Hematopoietic multipotent progenitor cell (in vitro differentiated cells): ENCODE data around the gene DAZL. TPM values are rescaled to one million over a fixed set of nuclear protein-coding genes. Genes with fewer than 3 reads are reported as not detected.

Experiments
- DNase-seq, 3 donors: peaks; one replicate each; pipeline ENCODE4 v3.0.0-alpha.2; 2011 to 2015; ENCODE audit warnings: low read depth in 2 of 3, low spot score in 2 of 3
- total RNA-seq: library from RNA; depleted of rRNA; stranded (reverse); fragments of >200 nt; gene quantifications from one replicate; pipeline ENCODE4 v1.2.3, GENCODE V29; 2012

Gene DAZL
- total RNA-seq, 1 donor, result not detected

- DNase-seq, result peak in 2 of 3 donors; percentile 33 to 42
These were observed 58.8 kb downstream of the DAZL start for GRCh38 chr3:16546186-16547010.

GRCh38 chr3:16545413-16546185 lies 59.6 kb downstream of the DAZL start:
- DNase-seq, result no peak

GRCh38 chr3:16543242-16543864 lies 61.9 kb downstream of the DAZL start:
- DNase-seq, result no peak

- DNase-seq, result no peak
These were observed 66.7 kb downstream of the DAZL start for GRCh38 chr3:16538507-16538906.

- DNase-seq, result no peak
These were observed 68.2 kb downstream of the DAZL start for GRCh38 chr3:16536996-16537395.

Other genes starting within 250 kb of the DAZL start
- gene RFTN1, start 91.7 kb downstream of the DAZL start, total RNA-seq, result 42.0 TPM